GM12801 (cell line): ENCODE results near the gene ARID4A.

Source experiments
- TF ChIP-seq, protein P1 (sequence below): IDR thresholded peaks from one replicate; pipeline ENCODE4 v1.5.1; 2011; ENCODE audit warnings: control low read depth; ENCODE audit not compliant: insufficient read length; ENCODE audit errors: extremely low read depth

ARID4A gene

DNA sequence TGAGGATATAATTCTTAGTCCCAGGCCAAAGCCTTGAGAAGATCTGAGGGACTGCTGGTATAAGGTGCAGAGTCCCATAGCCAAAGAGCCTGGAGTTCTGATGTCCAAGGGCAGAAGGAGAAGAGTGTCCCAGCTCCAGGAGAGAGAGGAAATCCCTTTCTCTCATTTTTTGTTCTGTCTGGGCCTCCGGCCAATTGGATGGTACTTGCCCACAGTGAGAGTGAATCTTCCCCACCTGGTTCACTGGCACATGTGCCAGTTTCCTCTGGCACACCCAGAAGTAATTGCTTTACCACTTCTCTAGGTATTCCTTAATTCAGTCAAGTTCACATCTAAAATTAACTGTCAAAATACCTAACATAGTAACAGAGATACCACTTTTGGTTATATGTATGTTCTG, 15.3 kb downstream of the ARID4A start:
- TF ChIP-seq, protein P1, sequence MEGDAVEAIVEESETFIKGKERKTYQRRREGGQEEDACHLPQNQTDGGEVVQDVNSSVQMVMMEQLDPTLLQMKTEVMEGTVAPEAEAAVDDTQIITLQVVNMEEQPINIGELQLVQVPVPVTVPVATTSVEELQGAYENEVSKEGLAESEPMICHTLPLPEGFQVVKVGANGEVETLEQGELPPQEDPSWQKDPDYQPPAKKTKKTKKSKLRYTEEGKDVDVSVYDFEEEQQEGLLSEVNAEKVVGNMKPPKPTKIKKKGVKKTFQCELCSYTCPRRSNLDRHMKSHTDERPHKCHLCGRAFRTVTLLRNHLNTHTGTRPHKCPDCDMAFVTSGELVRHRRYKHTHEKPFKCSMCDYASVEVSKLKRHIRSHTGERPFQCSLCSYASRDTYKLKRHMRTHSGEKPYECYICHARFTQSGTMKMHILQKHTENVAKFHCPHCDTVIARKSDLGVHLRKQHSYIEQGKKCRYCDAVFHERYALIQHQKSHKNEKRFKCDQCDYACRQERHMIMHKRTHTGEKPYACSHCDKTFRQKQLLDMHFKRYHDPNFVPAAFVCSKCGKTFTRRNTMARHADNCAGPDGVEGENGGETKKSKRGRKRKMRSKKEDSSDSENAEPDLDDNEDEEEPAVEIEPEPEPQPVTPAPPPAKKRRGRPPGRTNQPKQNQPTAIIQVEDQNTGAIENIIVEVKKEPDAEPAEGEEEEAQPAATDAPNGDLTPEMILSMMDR, result no peak

DNA sequence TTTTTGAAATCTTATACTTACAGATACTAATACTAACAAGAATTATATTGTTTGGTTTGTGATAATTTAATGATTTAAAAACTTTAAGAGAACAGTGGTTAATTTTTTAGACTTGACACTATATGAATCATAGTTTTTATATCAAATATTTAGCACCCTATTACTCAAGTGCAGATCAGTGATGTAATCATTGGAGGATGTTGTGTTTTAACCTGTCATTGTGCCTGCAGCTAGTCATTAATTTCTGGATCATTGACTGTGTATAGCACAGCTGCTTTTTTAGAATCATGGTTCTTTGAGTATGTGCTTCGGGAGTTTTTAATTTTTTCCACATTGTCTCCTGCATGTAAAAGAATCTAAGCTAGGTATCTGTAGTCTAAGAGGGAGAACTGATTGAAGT, 17.3 kb downstream of the ARID4A start:
- TF ChIP-seq, protein P1, result no peak

DNA sequence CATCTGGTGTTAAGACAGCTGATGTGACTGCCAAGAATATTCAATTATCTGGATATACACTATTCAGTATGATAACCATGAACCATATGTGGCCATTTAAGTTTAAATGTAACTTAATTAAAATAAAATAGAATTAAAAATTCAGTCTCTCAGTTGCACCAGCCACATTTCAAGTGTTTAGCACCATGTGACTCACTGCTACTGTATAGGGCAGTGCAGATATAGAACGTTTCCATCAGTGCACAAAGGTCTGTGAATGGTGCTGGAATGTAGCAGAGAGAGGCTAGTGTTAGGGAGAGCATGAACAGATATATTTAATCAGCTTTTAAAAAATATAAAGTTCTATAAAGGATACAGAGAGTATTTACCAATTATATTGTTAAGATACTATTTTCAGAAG, 28.7 kb downstream of the ARID4A start:
- TF ChIP-seq, protein P1, result no peak

DNA sequence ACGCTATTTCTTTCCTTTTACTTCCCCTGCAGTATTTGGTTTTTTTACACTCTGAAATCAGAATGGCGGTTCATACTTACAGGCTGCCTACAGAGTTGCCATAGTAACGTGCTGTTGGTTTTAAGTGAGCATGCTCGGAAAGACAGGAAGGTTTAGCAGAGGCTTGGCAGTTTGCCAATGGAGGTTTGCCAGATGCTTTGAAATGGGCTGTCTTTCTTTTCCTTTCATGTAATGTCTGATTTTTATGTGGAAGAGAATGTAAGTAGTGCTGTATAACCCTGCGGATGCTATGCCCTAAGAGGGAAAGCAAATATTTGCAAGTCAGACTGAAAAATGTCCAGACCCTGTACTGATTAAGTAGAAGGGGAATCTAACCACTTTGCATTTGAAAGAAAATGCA, 32.8 kb downstream of the ARID4A start:
- TF ChIP-seq, protein P1, result no peak

DNA sequence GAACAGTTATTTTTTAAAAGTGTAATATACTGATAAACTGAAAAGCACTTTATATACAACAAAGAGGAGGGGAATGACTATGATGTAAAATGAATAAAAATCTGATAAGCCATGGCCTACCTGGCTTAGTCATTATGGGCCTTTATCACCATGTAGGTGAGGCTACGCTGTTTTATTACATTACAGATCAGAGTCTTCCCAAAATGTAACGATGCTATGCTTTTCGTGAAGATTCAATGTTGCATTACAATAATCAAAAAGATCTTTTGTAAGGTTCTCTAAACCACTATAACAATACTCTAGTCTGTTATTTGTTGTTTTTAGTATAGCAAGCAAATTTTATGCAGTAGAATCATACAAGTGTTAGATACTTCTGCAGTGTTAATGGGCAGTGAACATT, 34.2 kb downstream of the ARID4A start:
- TF ChIP-seq, protein P1, result no peak

DNA sequence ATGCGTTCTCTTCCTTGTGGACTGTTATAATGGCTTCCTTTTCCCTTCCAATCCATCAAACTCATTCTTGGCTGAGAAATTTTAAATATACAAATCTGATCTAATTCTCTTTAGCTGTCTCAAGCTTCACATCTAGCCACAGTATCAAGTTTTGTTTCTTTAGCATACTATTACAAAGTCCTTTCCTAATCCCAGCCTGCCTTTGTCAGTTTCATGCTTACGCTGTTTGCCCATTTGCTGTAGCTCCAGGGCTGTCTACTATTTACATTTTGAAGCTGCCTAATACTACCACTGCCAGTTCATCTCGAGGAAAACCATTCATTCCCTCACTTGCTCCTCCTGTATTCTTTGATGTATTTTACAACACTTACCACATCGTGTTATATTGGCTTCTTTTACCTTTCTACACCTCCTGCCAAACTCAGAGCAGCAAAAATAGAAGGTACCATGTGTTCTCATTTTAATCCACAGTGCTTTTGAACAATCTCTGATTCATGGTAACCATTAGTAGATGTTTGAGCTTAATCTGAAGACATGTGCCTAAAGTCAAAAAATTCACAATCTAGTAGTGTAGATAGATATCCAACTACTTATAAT, 42.9 kb downstream of the ARID4A start:
- TF ChIP-seq, protein P1, result no peak

DNA sequence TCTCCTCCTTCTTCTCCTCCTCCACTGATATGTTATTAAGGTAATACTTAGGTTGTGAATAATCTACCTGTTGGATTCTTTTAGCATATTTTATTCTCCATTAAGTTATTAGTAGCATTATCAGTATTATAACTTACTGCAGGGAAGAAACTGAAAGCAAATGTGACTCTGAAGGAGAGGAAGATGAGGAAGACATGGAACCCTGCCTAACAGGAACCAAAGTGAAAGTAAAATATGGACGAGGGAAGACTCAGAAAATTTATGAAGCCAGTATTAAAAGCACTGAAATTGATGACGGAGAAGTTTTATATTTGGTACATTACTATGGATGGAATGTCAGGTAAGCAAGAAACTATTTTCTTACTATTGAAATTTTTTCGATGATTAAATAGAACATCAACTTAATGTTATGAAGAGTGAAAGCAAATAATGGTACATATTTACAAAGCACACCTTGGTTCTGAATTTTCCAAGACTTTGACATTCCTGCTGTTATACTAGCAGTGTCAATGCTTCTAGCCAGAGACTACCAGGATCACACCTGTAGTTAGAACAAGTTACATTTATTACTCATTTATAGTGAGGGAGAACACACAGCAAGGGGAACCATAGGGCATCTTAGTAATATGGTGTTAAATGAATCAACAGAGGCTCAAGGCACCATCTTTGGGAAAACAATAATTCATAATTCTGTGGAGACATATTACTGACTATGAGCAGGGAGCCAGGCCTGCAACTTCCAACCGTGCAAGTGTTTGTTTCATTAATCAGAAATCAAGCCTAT, 55.4 kb downstream of the ARID4A start:
- TF ChIP-seq, protein P1, result no peak
